Adrenal gland (tissue), 12 donors: ENCODE measurements around the gene DMTF1. TPM values are rescaled to one million over a fixed set of nuclear protein-coding genes. Genes with fewer than 3 reads are reported as not detected.

Experiments used
- DNase-seq, 7 donors: peaks; one replicate each; pipeline ENCODE4 v3.0.0-alpha.2; 2019 to 2020
- H3K27ac ChIP-seq, 5 donors: fragments of 200-600 bp; sonication (generic) in 4 of 5; 1 replicate in 3 of 5; 2 replicates in 2 of 5; pipeline versions ENCODE4 v1.5.1 to v1.8.0; 2016 to 2020; ENCODE audit warnings: mild to moderate bottlenecking in 1 of 5
- H3K27me3 ChIP-seq: fragments of 200-600 bp; 2 replicates; pipeline ENCODE4 v1.8.0; 2021
- H3K36me3 ChIP-seq, 2 donors: fragments of 200-600 bp; replicated peaks in 1 of 2; 1 replicate in 1 of 2; 2 replicates in 1 of 2; pipeline versions ENCODE4 v1.5.1 to v1.8.0; 2018 to 2022
- H3K4me1 ChIP-seq, 2 donors: fragments of 200-600 bp; replicated peaks in 1 of 2; 1 replicate in 1 of 2; 2 replicates in 1 of 2; pipeline versions ENCODE4 v1.5.1 to v1.8.0; 2018 to 2021
- H3K4me3 ChIP-seq, 4 donors: fragments of 200-600 bp; sonication (generic) in 3 of 4; one replicate each; pipeline ENCODE4 v1.5.1; 2016 to 2018
- H3K9me3 ChIP-seq, 3 donors: fragments of 200-600 bp; sonication (generic) in 1 of 3; replicated peaks in 1 of 3; 1 replicate in 2 of 3; 2 replicates in 1 of 3; pipeline versions ENCODE4 v1.5.1 to v1.8.0; 2016 to 2021
- POLR2A ChIP-seq, 2 donors: fragments of 450-650 bp; IDR thresholded peaks; one replicate each; pipeline ENCODE4 v1.6.1; 2017; ENCODE audit warnings: antibody characterized with exemption in 2 of 2, mild to moderate bottlenecking in 2 of 2, moderate library complexity in 1 of 2
- WGBS, 4 donors: extraction: QIAGEN DNeasy Blood & Tissue Kit in 2 of 4; methylation state at CpG; one replicate each; pipeline versions ENCODE4 v1.1.5 to v1.1.7; 2013 to 2017; 5-methylcytosine and 5-hydroxymethylcytosine counted together
- intact Hi-C, 2 donors: fragments of 100-400 bp; cut with DNase I; formaldehyde crosslinking; loops; one replicate each; pipeline versions ENCODE4 v1.14.1 to v1.15.0; 2022 to 2023
- polyA plus RNA-seq, 3 donors: library from polyadenylated mRNA; stranded (reverse); fragments of 200-250 nt in 2 of 3; fragments of 350-450 nt in 1 of 3; fragmentation: Illumina TruSeq in 1 of 3; extraction: RNeasy Lipid Tissue Mini Kit (QIAGEN cat#74804) in 1 of 3; gene quantifications; one replicate each; pipeline ENCODE4 v1.2.3, GENCODE V29; 2013 to 2014
- total RNA-seq, 9 donors: library from RNA; depleted of rRNA in 4 of 9; stranded (reverse); fragments of >200 nt in 4 of 9; fragments of 120-200 nt in 1 of 9; fragmentation: NEBNext Ultra II Directional in 1 of 9; extraction: Animal tissue kit (Norgen Biotek cat#: 25700) in 1 of 9; gene quantifications; one replicate each; pipeline versions ENCODE4 v1.1.0 to v1.2.4, GENCODE V29; 2013 to 2023
- TF ChIP-seq, protein P1 (sequence below), 6 experiments: fragments of 450-650 bp in 4 of 6; fragments of 200-600 bp in 2 of 6; sonication (generic) in 1 of 6; IDR thresholded peaks; 1 replicate in 5 of 6; 2 replicates in 1 of 6; pipeline versions ENCODE4 v1.5.1 to v1.8.0; 2016 to 2021; ENCODE audit warnings: antibody characterized with exemption in 6 of 6, mild to moderate bottlenecking in 2 of 6, moderate library complexity in 1 of 6
- donor health status: healthy with polysubstance abuse.
- donor health status: Bipolar disorder and iron deficiency.
- donor health status: DM: yes; HTN: yes; CAD: no.
- donor health status: DM: no; HTN: no; CAD: no.
- donor health status: DM: no; HTN: no; CAD: no.
- donor health status: DM: yes; HTN: yes; CAD: no.

The DMTF1 gene
- total and polyA plus RNA-seq, 12 donors: 17.1 to 149 (median 50.2) TPM

DNA sequence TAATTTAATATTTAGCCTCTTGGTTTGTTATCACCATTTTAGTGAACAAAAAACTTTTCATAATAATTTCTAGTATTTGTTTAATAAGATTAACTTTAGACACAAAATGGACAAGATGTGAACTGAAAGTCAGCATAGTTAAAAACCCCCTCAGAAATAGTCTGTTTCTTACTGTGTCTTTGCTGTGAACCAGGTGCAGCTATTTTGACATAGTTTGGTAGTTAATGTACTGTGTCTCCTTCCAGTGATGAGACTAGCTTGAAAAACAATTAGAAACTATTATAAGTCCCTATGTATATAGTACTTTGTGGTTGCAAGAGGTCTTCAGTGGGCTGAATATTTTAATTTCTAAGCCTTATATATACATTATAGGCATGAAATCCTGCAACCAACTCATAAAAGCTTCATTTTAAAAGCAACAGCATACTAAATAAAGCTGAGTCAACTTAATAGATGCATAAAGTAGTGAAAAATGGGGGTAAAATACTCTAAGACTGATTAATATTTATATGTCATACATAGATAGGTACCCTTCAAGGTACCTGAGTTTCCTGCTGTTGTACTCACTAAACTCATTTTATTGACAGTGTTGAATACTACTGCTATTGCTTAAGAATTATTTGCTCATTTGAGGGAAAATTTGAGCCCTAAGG lies 19.2 kb downstream of the DMTF1 start:
- Histone ChIP-seq H3K27me3 (no peaks in the 10 kb centered on the region), H3K36me3 (peaks cover 0 to 94% of the 10 kb centered on the region in 2 donors)

DNA sequence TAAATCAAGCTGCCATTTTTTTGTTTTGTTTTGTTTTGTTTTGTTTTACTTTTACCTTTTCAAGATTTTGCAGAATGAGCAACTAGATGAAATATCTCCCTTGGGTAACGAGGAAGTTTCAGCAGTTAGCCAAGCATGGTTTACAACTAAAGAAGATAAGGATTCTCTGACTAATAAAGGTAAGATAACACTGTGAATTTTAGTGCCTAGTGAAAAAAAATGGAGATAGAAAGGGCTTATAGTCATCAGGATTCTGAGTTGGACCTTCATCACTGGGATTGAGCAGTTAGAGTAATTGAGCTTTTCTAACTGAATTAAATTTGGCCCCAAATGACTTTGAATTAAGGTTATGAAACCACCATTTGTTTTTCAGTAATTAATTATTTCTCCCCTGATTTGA lies 21.2 kb downstream of the DMTF1 start:
- no peaks in the 10 kb centered on the region for H3K27me3 ChIP-seq
- H3K36me3 ChIP-seq: peaks cover 0 to 78% of the 10 kb centered on the region in 2 donors
- DNase-seq: no peak
- H3K9me3 ChIP-seq: no peaks in the 10 kb centered on the region
- H3K27ac ChIP-seq: no peak overlapping the region
- WGBS, 4 donors: 60 to 92% (median 68%) methylated on average over 1 of the region's 1 CpG
- no peaks in the 10 kb centered on the region for H3K4me1 ChIP-seq
- TF ChIP-seq, protein P1, sequence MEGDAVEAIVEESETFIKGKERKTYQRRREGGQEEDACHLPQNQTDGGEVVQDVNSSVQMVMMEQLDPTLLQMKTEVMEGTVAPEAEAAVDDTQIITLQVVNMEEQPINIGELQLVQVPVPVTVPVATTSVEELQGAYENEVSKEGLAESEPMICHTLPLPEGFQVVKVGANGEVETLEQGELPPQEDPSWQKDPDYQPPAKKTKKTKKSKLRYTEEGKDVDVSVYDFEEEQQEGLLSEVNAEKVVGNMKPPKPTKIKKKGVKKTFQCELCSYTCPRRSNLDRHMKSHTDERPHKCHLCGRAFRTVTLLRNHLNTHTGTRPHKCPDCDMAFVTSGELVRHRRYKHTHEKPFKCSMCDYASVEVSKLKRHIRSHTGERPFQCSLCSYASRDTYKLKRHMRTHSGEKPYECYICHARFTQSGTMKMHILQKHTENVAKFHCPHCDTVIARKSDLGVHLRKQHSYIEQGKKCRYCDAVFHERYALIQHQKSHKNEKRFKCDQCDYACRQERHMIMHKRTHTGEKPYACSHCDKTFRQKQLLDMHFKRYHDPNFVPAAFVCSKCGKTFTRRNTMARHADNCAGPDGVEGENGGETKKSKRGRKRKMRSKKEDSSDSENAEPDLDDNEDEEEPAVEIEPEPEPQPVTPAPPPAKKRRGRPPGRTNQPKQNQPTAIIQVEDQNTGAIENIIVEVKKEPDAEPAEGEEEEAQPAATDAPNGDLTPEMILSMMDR (IDR thresholded peaks at IDR 0.05): no peak
- no peak for TF ChIP-seq POLR2A (IDR thresholded peaks at IDR 0.05)
- no peak overlapping the region for H3K4me3 ChIP-seq
- intact Hi-C loops: no loop called here

More for the DNA sequence above, 19.2 kb downstream of the DMTF1 start:
- intact Hi-C loops: no loop called here
- no peaks in the 10 kb centered on the region for H3K9me3 ChIP-seq
- TF ChIP-seq POLR2A (IDR thresholded peaks at IDR 0.05): no peak
- TF ChIP-seq, protein P1 (IDR thresholded peaks at IDR 0.05): no peak
- no peak for DNase-seq
- H3K4me3 ChIP-seq: no peak overlapping the region
- no peak overlapping the region for H3K27ac ChIP-seq
- no peaks in the 10 kb centered on the region for H3K4me1 ChIP-seq

DNA sequence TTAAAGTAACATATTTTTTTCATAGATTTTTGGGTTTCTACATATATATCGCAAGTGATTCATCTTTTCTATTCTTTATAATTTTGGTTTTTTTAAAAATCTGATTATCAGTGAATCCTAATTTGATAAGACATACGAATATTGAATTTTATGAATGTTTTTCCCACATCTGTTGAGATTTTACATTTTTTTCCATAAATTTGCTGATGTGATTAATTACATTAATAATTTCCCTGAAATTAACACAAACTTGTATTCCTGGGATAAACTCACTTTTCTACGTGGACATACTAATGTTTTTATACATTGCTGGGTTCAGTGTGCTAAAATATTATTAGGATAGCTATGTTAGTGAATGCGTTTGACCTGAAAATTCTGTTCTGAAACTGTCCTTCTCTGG lies 26.1 kb downstream of the DMTF1 start:
- 94 to 97% (median 96%) methylated on average over 4 of the region's 4 CpGs for WGBS, 4 donors
- H3K36me3 ChIP-seq: peaks cover 0 to 53% of the 10 kb centered on the region in 2 donors
- H3K27ac ChIP-seq: no peak overlapping the region
- no peaks in the 10 kb centered on the region for H3K9me3 ChIP-seq
- no peak overlapping the region for H3K4me3 ChIP-seq
- H3K4me1 ChIP-seq: no peaks in the 10 kb centered on the region
- intact Hi-C loops: no loop called here
- no peaks in the 10 kb centered on the region for H3K27me3 ChIP-seq
- no peak for DNase-seq
- TF ChIP-seq, protein P1 (IDR thresholded peaks at IDR 0.05): no peak
- no peak for TF ChIP-seq POLR2A (IDR thresholded peaks at IDR 0.05)

DNA sequence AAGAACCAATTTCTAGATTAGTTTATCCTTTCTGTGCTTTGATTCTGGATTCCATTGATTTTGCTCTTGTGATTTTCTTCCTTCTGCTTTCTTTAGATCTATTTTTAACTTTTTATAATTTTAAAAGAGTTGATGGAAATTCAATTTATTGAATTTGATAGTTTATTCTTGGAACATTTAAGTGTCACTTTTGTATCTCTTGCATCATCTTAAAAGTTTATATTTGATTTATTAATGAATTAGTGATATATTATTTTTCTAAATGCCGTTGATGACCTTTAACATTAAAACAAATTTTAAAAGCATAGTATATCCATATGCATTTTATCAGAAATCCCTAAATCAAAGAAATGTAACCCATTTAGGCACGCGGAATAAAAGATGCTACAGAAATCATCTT lies 26.9 kb downstream of the DMTF1 start:
- Histone ChIP-seq H3K9me3 (no peaks in the 10 kb centered on the region), H3K27me3 (no peaks in the 10 kb centered on the region), H3K27ac (no peak overlapping the region), H3K4me1 (no peaks in the 10 kb centered on the region), H3K4me3 (no peak overlapping the region), H3K36me3 (peaks cover 0 to 55% of the 10 kb centered on the region in 2 donors)
- intact Hi-C loops: no loop called here
- TF ChIP-seq, protein P1 (IDR thresholded peaks at IDR 0.05): no peak
- TF ChIP-seq POLR2A (IDR thresholded peaks at IDR 0.05): no peak
- 94 to 98% (median 97%) methylated on average over 3 of the region's 3 CpGs for WGBS, 4 donors
- no peak for DNase-seq
